Effector CD8-positive, alpha-beta T cell (primary cell): ENCODE data around the gene ZSCAN9.

Experiments
- DNase-seq: peaks from one replicate; lab custom pipeline; 2025; lab: John Stamatoyannopoulos, UW

Gene ZSCAN9

DNA sequence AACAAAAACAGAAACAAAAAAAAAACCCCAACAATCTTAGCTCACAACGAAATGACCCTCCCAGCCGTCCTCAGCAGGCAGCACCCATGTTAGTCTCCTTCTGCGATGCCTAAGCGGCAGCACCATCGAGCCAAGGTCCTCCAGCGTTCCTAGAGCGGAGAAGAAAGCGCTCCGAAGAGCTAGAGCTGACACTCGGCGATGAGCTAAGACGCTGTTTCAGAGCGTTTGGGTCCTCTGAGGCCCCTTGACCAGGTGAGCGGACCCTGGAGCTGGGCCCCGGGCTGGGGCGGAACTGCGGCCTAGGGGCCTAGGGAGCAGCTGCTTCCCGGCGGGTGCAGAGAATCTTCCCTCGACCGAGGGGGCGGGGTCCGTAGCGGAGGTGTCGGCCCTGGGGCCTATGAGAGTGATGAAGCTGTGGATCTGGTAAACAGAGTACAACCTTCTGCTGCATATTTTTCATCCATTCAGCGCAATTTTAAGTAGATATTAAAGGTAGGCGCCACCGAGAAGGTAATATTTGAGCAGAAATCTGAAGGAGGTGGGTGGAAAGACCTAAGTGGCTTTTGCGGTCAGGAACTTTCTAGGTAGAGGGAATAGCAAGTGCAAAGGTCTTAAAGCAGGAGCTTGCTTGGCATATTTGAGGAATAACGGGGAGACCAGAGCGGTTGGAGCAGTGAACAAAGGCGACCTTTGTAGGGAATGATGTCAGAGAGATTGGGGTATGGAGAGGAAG lies 42.1 kb downstream of the ZSCAN9 start, which contains the start of gene ZSCAN26:
TSS of gene ZSCAN26 (plus strand) at position 182 of the 733 bp plus-strand sequence. CDS start 4,777 bp downstream, outside the sequence.
- peak; percentile 68 for DNase-seq

DNA sequence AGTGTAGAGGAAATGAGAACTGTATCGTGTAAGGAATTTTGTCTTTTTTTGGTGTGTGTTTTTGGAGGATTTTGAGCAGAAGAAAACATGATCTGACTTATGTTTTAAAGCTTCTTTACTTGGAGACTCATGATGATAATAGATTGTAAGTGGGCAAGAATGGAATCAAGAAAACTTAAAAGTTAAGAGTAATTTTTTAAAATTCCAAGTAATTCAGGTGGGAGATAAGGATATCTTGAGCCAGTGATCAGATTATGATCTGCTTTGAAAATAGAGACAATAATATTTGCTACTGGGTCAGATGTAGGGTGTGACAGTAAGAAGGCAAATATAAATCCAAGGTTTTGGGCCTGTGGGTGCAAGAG lies 42.6 kb downstream of the ZSCAN9 start:
- DNase-seq: no peak

DNA sequence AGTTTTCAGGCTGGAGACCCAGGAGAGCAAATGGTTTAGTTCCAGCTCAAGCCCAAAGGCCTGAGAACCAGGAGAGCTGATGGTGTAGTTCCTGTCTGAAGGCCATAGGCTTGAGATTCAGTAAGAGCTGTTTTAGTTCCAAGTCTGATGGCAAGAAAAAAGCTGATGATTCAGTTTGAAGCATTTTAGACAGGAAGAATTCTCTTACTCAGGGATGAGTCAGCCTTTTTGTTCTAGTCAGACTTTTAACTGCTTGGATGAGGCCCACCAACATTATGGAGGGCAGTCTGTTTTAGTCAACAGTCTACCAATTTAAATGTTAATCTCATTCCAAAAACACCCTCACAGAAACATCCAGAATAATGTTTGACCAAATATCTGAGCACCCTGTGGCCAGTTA lies 44.4 kb downstream of the ZSCAN9 start:
- no peak for DNase-seq

DNA sequence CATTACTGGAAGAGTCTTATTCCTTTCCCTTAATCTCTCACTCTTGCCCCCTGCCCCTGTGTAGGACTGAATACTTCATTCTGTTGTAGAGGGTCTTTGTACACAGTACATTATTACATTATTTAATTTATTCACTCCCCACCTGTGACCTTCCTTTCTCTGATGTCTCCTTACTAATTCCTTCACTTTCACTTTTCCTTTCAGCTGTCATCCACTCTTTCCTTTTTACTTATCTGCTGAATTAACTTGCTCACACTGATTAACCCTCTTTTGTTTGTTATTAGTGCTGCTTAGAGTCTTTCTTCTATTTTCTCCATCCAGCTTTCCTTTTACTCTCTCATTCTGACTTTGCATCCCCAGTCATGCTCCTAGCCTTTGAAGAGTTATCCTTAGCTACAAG lies 49.8 kb downstream of the ZSCAN9 start:
- DNase-seq: no peak

DNA sequence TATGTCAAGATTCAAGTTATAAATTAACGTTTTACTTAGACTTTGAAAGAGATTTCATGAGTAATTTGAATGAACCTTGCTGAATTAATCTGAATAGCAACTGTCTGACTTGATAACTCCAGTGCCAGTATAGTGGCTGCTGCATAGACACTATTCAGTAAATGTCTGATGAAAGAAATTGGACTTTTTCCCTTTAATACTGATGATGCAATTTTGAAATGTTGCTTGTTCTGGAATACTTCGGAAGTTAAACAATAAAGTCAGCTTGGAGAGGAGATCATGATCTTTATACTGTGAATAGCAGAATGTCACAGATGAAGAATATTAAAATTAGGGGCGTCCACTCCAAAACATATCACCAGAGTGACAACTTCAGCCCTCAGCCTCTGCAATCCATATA lies 52.7 kb downstream of the ZSCAN9 start:
- DNase-seq: no peak

DNA sequence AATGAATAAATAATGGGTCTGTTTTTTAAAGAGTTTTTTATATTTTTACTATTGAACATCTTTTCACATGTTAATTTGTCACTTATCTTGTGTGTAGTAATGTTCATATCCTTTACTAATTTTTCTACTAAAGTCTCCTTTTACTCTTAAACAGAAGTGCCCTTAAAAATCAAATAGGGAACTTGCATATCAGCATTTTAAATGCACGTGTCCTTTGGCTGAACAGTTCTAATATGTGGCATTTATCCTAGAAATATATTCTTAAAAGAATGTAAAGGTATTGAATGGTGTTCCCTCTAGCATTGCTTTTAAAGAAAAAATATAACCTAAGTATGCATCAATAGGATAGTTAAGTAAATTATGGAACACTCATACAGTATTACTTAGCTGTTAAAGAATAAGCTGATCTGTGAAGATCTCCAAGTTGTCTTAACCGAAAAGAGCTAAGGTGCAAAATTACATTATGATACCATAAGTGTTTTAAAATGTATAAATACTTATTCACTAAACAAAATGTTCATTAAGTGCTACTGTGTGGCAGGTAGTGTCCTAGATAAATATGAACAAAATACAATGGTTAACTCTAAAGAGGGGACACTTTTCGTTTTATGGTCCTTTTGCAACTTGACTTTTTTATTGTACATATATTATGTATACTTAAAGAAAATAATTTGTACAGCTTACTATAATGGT lies 55.7 kb downstream of the ZSCAN9 start:
- no peak for DNase-seq

DNA sequence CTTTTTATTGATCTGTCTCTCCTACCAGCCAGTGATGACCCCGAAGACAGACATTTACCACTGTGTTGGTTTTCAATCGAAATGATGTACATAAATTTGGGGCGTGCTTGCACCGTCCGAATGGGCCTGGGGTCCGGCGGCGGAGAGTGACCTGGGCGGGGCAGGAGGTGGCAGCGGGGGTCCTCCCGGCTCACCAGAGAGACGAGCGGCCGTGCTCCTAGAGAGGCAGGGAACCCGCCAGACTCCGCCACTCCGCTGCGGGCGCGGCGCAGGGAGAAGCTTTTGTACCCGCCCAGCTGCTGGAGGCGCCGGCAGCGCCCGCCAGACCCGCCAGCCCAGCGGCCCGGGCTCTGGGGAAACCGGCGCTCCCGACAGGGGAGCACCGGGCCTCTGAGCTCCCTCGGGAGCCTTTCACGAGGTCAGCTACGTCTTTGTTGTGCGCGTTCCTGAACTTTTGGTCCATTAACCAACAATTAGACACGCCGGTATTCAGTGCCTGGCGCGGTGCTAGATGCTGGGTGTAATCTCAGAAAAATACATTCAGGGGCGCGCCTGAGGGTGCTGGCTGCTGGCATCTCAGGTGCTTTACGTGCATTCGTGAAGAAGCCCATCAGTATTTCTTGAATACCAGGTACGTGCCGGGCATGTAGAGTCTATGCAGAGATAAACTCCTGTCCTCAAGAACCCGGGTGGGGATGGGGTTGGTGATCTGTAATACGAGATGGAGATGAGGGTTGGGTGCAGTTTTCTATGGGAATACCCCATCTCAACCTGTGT lies 56.4 kb downstream of the ZSCAN9 start, which contains the start of gene PGBD1:
TSS of gene PGBD1 (plus strand) at position 285 of the 777 bp plus-strand sequence. CDS start 2,242 bp downstream, outside the sequence.
- DNase-seq: peak; percentile 7

DNA sequence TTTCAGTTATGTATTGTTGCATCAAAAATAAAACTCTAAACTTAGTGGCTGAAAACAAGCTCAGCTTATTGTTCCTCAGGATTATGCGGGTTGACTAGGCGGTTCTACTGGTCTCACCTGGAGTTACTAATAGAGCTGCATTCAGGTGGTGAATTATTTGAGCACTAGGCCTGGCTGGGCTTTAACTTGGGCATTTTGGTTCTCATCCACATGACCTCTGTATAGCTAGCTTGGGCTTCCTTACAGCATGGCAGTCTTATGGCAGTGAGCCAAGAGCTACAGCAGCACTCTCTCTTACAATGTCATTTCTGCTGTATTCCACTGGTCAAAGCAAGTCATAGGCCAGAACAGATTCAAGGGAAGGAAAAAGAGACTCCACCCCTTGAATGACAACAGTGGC lies 57.9 kb downstream of the ZSCAN9 start:
- no peak for DNase-seq
